ENCODE results near the gene EFCAB8.

Gene EFCAB8

DNA sequence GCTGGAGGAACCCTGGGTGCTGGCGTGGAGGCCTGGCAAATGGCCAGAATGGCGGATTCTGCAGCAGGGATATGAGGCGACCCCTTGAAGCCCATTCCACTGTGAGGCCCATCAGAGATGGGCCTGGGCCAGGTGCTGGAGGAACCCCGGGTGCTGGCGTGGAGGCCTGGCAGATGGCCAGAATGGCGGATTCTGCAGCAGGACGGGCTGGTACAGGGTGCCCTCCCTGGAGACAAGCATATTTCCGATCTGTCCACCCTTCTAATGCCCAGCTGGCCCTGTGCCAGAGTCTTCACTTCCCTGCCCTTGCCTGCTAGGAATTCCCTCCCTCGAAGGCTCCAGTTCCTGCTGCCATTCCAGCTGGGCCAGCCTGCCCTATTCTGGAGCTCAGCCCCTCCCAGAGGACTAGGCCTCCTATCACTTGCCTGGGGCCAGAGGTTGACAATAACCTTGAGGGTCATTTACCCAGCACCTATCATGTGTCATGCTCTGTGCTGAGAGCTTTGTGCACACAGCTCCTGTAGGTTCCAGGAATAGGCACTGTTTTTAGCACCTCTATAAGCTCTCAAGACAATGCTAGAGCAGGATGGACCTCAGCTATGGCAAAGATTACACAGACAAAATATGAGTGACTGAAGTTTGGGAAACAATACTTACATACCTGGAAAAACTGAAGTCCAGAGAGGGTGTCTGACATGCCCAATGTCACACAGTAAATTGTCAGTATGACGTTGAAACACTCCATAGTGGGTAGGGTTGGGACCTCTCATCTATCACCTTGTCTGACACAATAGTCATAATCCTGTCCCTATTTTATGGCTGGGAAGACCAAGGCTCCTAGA, 124.1 kb downstream of the EFCAB8 start:
- no peaks in the 10 kb centered on the region for H3K9me3 ChIP-seq (ENCODE audit: low read length)
- H3K27me3 ChIP-seq (ENCODE audit: insufficient read depth, low read length), result no peaks in the 10 kb centered on the region
- H2AFZ ChIP-seq (ENCODE audit: low read depth, low read length), result no peak overlapping the region
- peaks cover 9% of the 10 kb centered on the region for H3K4me1 ChIP-seq (ENCODE audit: insufficient read depth, low read length)
- H3K36me3 ChIP-seq (ENCODE audit: insufficient read depth, low read length), result no peaks in the 10 kb centered on the region
- no peak overlapping the region for H3K4me3 ChIP-seq (ENCODE audit: low read length)

DNA sequence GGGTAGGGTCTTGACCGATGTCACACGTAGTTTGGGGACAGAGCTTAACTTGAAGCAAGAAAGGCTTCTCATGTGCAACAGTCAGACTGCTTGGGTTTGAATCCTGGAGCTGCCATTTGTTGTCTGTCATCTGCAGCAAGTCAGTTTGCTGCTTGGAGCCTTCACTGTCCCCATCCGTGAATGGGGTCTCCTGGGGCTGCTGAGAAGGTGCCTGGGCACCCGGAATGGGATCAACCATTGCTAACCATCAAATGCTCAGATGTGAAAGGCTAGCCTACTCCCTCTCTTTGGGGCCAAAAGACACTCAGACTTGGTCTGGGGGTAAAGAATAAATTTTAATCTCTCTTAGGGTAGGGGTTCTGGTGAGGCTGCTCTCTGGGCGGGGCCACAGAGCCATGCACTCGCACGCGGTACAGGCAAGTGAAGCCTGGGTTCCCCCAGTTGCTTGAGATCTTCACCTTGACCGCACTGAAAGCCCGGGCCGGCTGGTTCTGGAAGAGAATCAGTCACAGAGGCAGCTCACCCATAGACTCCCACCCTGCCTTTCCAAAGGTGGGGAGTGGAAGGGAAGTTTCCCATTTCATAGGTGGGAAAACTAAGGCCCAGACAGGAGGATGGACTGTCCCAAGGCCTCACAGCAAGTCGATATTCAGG, 124.9 kb downstream of the EFCAB8 start:
- Histone ChIP-seq H3K27me3 (ENCODE audit: insufficient read depth, low read length) (no peaks in the 10 kb centered on the region), H2AFZ (ENCODE audit: low read depth, low read length) (no peak overlapping the region), H3K36me3 (ENCODE audit: insufficient read depth, low read length) (no peaks in the 10 kb centered on the region), H3K4me1 (ENCODE audit: insufficient read depth, low read length) (peaks cover 9% of the 10 kb centered on the region), H3K4me3 (ENCODE audit: low read length) (no peak overlapping the region), H3K9me3 (ENCODE audit: low read length) (no peaks in the 10 kb centered on the region)

DNA sequence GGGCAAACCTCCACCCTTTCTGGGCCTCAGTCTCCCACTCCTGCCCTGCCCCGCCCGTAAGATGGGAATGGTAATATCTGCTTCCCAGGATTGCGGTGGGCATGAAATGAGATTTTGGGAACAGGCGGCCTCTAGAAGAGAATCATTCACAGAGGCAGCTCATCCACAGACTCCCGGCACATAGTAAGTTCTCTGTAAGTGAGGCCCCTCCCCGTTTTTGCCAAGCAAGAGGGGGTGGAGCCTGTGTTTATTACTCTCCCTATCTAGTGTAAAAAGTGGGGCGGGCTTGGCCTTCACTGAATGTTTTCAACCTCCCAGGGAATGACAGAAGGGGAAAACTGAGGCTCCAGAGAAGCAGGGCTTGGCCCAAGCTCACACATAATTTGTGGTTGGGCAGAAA, 125.5 kb downstream of the EFCAB8 start:
- H3K4me3 ChIP-seq (ENCODE audit: low read length), result no peak overlapping the region
- no peaks in the 10 kb centered on the region for H3K27me3 ChIP-seq (ENCODE audit: insufficient read depth, low read length)
- H3K36me3 ChIP-seq (ENCODE audit: insufficient read depth, low read length), result no peaks in the 10 kb centered on the region
- H3K4me1 ChIP-seq (ENCODE audit: insufficient read depth, low read length), result peaks cover 9% of the 10 kb centered on the region
- no peak overlapping the region for H2AFZ ChIP-seq (ENCODE audit: low read depth, low read length)
- H3K9me3 ChIP-seq (ENCODE audit: low read length), result no peaks in the 10 kb centered on the region

DNA sequence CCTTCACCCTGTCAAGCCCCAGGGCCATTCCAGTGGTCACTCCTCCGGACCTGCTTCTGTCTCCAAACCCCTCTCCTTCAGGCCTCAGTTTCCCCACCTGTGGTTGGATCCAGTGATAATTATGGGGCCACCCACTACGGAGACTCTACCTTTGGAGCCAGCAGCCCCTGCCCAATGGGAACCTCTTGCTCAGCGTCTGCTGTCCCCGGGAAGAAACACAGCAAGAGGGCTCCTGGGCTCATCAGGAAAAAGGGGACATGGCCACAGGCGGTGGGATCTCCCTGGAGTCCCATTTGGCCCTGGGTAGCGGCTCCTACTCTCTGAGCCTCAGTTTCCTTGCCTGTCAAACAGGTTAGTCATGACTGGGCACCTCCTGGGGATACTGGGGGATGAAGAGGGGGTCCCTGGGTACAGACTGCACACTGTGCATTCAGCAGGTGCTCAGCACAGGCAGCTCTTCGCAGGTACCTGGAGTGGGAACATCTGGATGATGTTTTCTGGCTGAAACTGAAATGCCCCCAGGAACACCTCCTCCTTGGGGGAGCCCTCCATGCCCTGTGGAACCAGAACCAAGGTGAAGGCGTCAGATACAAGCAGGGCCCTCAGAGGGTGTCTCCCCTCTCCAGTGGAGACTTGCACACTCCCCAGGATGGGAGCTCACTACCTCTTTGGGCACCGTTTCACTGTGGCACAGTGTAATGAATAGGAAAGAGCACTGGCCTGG, 126.1 kb downstream of the EFCAB8 start:
- Histone ChIP-seq H3K4me1 (ENCODE audit: insufficient read depth, low read length) (peaks cover 9% of the 10 kb centered on the region), H3K27me3 (ENCODE audit: insufficient read depth, low read length) (no peaks in the 10 kb centered on the region), H3K9me3 (ENCODE audit: low read length) (no peaks in the 10 kb centered on the region), H3K36me3 (ENCODE audit: insufficient read depth, low read length) (no peaks in the 10 kb centered on the region), H3K4me3 (ENCODE audit: low read length) (no peak overlapping the region), H2AFZ (ENCODE audit: low read depth, low read length) (no peak overlapping the region)

DNA sequence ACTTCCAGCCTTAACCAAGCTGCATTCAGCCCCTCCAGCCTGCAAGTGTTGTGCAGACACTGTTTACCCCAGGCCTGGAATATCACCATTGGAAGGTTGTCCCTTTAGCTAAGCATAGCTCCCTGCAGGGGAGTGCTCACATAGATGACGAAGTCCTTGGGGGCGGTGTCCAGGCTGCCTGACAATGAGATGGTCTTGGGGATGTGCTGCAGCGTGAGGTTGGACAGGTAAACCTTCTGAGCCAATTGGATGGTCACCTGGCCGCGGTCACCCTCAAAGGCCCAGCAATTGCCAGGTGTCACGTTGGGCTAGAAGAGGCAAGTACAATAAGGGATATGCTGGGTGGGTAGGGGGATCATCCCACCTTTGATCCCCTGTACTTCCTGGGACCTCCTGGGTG, 126.9 kb downstream of the EFCAB8 start:
- no peak overlapping the region for H3K4me3 ChIP-seq (ENCODE audit: low read length)
- no peaks in the 10 kb centered on the region for H3K36me3 ChIP-seq (ENCODE audit: insufficient read depth, low read length)
- peaks cover 4% of the 10 kb centered on the region for H3K4me1 ChIP-seq (ENCODE audit: insufficient read depth, low read length)
- no peaks in the 10 kb centered on the region for H3K9me3 ChIP-seq (ENCODE audit: low read length)
- no peaks in the 10 kb centered on the region for H3K27me3 ChIP-seq (ENCODE audit: insufficient read depth, low read length)
- no peak overlapping the region for H2AFZ ChIP-seq (ENCODE audit: low read depth, low read length)

DNA sequence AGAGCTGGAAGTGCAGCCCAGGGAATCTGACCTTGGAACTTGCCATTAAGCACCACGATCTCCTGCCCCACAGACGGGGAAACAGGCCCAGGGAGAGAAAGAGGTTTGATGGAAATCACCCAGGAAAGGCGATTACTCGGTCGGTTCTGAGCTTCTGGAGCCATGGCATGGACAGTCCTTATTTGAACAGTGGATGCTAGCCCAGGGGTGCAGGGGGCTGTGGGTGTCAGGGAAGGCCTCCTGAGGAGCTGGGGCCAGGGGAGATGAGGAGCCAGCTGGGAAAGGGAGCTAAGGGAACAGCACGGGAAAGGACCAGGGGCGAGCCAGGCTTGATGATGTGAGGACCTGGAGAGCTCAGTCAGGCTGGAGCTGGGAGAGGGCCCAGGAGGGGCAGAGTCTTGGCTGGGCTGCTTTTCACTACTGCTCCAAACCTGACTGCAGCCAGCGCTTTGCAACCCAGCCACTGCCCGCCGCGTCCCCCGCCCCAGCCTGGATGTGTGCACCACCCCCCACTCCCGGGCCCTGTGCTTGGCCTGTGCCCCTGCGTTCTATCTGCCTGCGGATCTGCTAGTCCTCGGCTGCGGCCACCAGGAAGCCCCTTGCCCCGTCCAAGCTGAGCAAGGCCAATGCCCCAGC, 127.7 kb downstream of the EFCAB8 start:
- Histone ChIP-seq H3K9me3 (ENCODE audit: low read length) (no peaks in the 10 kb centered on the region), H3K36me3 (ENCODE audit: insufficient read depth, low read length) (no peaks in the 10 kb centered on the region), H3K4me3 (ENCODE audit: low read length) (no peak overlapping the region), H2AFZ (ENCODE audit: low read depth, low read length) (no peak overlapping the region), H3K4me1 (ENCODE audit: insufficient read depth, low read length) (no peaks in the 10 kb centered on the region), H3K27me3 (ENCODE audit: insufficient read depth, low read length) (no peaks in the 10 kb centered on the region)

DNA sequence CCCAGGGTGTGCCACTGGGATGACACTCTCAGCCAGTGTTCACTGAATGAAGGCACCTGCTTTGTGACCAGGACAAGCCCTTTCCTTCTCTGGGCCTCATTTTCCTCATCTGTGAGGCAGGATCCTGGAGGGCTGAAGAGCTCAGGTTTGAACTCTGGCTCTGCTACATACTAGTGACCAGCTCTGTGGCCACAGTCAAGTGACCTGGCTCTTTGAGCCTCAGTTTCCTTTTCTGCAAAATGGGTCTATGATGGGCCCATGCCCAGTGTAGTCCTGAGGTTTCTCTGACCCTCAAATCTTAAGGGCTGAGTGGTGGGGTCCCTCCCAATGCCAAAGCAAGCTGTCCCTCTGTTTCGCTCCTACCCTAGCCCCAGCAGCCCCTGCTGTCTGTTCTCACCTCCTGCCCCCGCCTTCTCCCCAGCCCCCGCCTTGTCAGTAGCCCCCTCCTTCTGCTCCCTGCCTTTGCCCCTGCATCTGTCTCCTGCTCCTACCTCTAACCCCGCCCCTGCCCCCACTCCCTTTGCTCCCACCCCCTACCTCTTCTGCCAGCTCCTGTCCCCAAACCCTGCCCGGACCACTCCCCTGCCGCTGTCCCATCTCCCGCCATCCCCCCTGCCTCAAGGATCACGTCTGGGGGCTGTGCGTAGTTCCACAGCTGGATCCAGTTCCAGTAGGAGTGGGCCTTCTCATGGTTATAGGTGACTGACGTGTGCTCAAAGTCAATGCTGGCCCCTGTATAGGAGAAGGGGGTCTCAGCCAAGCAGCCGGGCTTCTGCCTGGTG, 128.5 kb downstream of the EFCAB8 start:
- H3K9me3 ChIP-seq (ENCODE audit: low read length), result no peaks in the 10 kb centered on the region
- H3K27me3 ChIP-seq (ENCODE audit: insufficient read depth, low read length), result no peaks in the 10 kb centered on the region
- no peaks in the 10 kb centered on the region for H3K4me1 ChIP-seq (ENCODE audit: insufficient read depth, low read length)
- H3K36me3 ChIP-seq (ENCODE audit: insufficient read depth, low read length), result no peaks in the 10 kb centered on the region
- no peak overlapping the region for H2AFZ ChIP-seq (ENCODE audit: low read depth, low read length)
- no peak overlapping the region for H3K4me3 ChIP-seq (ENCODE audit: low read length)

DNA sequence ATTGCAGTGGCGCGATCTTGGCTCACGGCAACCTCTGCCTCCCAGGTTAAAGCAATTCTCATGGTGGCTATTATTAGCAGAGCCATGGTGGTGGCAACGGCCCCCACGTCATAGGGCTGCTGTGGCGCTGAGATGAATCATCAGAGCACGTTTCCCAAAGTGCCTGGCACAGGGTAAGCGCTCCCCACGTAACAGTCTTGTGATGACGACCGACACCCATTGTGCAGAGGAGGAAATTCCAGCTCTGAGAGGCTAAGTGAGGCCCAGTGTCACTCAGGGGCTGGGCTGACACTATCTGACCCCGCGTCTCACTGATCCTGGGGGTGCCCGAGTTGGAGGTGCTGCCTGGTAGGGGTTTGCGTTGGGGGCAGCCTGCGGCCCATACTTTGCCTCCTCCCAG, 129.3 kb downstream of the EFCAB8 start:
- H2AFZ ChIP-seq (ENCODE audit: low read depth, low read length), result no peak overlapping the region
- no peaks in the 10 kb centered on the region for H3K9me3 ChIP-seq (ENCODE audit: low read length)
- no peaks in the 10 kb centered on the region for H3K36me3 ChIP-seq (ENCODE audit: insufficient read depth, low read length)
- H3K4me3 ChIP-seq (ENCODE audit: low read length), result no peak overlapping the region
- H3K4me1 ChIP-seq (ENCODE audit: insufficient read depth, low read length), result no peaks in the 10 kb centered on the region
- no peaks in the 10 kb centered on the region for H3K27me3 ChIP-seq (ENCODE audit: insufficient read depth, low read length)

DNA sequence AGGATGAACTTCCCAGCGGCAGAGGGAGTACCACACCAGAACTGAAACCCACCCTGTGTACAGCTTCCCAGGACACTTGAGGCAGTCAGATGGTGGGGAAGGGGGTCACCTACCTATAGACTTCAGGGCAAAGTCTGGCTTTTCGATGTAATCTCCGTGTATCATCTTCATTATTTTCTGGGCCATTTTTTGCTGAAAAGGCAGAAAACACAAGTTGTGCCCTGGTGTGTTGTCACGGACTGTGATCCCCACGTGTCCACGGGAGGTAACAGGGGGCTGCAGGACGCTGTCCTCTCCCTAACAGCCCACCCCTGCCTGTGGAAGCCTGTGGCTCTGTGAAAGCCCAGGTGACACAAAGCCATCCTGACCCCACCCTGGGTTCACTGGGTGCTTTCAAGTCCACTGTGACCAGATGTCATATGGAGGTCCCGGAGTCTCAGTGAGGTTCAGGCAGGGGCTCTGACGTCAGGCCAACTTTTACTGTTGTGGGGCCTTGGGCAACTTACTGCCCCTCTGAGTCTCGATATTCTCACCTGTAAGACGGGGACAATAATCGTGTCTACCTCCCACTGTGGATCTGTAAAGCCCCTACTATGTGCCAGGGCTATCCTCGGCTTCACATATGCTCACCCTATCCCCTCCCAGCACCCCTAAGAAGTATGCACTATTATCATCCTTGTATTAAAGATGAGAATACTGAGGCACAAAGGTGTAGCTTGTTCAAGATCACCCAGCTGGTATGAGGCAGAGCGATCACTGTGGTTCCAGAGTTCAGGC, 131.0 kb downstream of the EFCAB8 start:
- no peak overlapping the region for H3K4me3 ChIP-seq (ENCODE audit: low read length)
- H3K9me3 ChIP-seq (ENCODE audit: low read length), result no peaks in the 10 kb centered on the region
- H3K27me3 ChIP-seq (ENCODE audit: insufficient read depth, low read length), result no peaks in the 10 kb centered on the region
- H3K36me3 ChIP-seq (ENCODE audit: insufficient read depth, low read length), result no peaks in the 10 kb centered on the region
- H3K4me1 ChIP-seq (ENCODE audit: insufficient read depth, low read length), result no peaks in the 10 kb centered on the region
- no peak overlapping the region for H2AFZ ChIP-seq (ENCODE audit: low read depth, low read length)

DNA sequence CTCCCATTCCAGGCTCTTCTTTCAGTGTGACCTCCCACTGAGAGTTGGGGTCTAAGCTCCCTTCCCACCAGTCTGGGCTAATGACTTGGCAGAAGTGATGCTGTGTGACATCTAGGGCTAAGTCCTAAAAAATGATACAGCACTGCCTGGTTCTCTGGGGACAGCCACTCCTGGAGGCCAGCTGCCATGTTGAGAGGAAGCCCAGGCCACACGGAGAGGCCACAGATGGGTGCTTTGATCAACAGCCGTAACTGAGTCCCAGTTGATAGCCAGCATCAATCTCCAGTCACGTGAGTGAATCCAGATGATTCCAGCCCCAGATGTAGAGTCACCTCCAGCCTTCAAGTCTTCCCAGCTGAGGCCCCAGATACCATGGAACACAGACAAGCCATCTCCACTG, 131.7 kb downstream of the EFCAB8 start:
- no peak overlapping the region for H3K4me3 ChIP-seq (ENCODE audit: low read length)
- no peaks in the 10 kb centered on the region for H3K36me3 ChIP-seq (ENCODE audit: insufficient read depth, low read length)
- H2AFZ ChIP-seq (ENCODE audit: low read depth, low read length), result no peak overlapping the region

DNA sequence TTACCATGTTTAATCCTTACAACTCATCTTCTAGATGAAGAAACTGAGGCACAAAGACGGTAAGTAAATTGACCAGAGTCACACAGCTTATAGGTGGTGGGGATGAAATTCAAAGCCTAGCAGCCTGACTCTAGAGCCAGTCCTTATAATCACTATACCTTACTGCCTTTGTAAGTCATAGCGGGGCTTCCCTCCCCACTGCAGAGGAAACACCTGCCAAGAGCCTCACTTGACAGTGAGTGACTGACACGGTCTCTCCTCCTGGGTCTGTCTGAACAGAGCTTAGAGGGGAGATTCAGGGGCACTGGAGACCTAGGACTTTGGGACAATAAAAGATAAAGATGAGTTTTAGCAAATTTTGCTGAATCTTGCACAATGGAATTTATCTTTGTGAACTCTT, 132.7 kb downstream of the EFCAB8 start:
- H3K36me3 ChIP-seq (ENCODE audit: insufficient read depth, low read length), result no peaks in the 10 kb centered on the region
- H3K4me3 ChIP-seq (ENCODE audit: low read length), result no peak overlapping the region
- no peak overlapping the region for H2AFZ ChIP-seq (ENCODE audit: low read depth, low read length)
- no peaks in the 10 kb centered on the region for H3K27me3 ChIP-seq (ENCODE audit: insufficient read depth, low read length)
- no peaks in the 10 kb centered on the region for H3K4me1 ChIP-seq (ENCODE audit: insufficient read depth, low read length)
- no peaks in the 10 kb centered on the region for H3K9me3 ChIP-seq (ENCODE audit: low read length)

More for the DNA sequence above, 131.7 kb downstream of the EFCAB8 start:
- Histone ChIP-seq H3K9me3 (ENCODE audit: low read length) (no peaks in the 10 kb centered on the region), H3K27me3 (ENCODE audit: insufficient read depth, low read length) (no peaks in the 10 kb centered on the region), H3K4me1 (ENCODE audit: insufficient read depth, low read length) (no peaks in the 10 kb centered on the region)

Measured in neuron (in vitro differentiated cells).